Measurements from ENCODE around the gene ASB15.
"Not testable (repeated sequence)": the region's sequence is repeated elsewhere in the genome, so short reads cannot be mapped to it uniquely, and the experiment has no call there.

Gene ASB15

DNA sequence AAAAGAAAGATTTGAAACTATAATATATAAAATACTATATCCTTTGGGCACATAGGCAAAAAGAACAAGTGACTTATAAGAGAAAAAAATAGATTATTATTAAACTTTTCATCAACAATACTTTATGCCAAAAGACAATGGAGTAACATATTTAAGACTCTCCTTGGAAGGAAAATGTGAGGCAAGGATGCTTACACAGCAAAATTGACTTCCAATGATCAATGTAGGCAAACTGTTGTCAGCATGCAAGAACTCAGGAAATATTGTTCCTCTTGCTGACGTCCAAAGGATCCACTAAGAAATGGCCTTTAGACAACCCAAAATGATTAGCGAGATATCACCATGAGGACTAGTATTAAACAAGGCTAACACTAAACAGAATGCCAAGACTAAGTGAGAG is 31.2 kb downstream of the ASB15 start:
- no peak for DNase-seq (ENCODE audit: low read depth)
- H3K4me3 ChIP-seq (ENCODE audit: low read length): no peak overlapping the region
- TF ChIP-seq CTCF (IDR thresholded peaks at IDR 0.05; ENCODE audit: insufficient read depth, low read depth, low read length, missing control alignments): no peak

DNA sequence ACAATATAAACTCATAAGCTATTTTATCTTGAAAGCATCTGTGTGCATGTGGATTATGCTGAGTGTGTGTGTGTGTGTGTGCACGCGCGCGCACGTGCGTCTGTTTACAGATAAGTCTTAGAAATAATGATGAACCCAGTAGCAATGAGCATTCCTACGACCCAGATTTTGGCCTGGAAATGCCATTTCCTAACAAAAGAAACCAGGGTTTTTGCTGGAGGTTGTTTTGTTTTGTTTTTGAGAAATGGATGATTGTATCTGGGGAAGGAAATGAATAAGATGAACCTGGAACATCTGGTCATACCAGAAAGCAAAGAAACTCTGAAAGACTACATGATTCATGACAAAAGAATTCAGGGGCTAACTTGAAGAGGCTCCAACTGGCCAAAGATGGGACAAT is 31.9 kb downstream of the ASB15 start:
- peak; percentile 74 for DNase-seq (ENCODE audit: low read depth)

GRCh38 chr7:123634011-123634573 is 32.5 kb downstream of the ASB15 start:
- H3K4me3 ChIP-seq (ENCODE audit: low read length); DNase-seq (ENCODE audit: low read depth): not testable (repeated sequence)

More for the DNA sequence above, 31.9 kb downstream of the ASB15 start:
- H3K4me3 ChIP-seq (ENCODE audit: low read length): no peak overlapping the region
- TF ChIP-seq CTCF (IDR thresholded peaks at IDR 0.05; ENCODE audit: insufficient read depth, low read depth, low read length, missing control alignments): no peak

DNA sequence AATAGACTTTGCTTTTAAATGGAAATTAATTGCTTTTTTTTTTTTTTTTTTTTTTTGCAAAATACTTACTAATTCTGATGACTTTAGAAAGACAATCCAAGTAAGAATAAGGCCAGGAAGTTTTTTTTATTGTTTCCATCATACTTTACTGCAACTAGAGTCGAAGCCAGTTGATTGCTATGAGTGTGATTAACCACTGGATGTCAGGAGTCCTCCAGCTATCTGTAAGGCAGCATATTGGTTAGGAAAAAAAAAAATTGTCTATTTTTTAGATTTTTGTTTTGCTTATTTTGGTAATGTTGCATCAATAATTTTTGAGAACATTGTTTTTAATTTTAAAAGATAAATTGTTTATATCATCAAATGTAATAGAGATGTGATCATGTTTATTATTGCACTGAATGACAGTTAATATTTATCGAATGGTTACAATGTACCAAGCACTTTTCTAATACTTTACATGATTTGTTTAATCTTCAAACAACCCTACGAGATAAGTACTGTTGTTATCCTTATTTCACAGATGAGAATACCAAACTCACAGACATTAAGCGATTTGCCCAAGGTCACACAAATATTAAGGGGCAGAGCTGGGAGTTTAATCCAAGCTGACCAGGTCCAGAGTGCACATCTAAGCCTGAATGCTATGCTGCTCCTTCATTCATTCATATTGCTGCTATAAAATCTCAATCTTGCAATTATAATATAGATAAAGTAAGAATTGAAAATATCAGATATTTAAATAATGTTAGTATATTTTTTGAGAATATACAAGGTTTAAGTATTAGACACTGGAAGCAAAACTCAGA is 34.1 kb downstream of the ASB15 start:
- DNase-seq (ENCODE audit: low read depth): peak; percentile 59
- TF ChIP-seq CTCF (IDR thresholded peaks at IDR 0.05; ENCODE audit: insufficient read depth, low read depth, low read length, missing control alignments): peak; percentile 81

GRCh38 chr7:123637203-123637602 is 35.6 kb downstream of the ASB15 start:
- H3K4me3 ChIP-seq (ENCODE audit: low read length): no peak overlapping the region
- DNase-seq (ENCODE audit: low read depth): peak; percentile 40
- TF ChIP-seq CTCF (IDR thresholded peaks at IDR 0.05; ENCODE audit: insufficient read depth, low read depth, low read length, missing control alignments): no peak

More for the DNA sequence above, 34.1 kb downstream of the ASB15 start:
- H3K4me3 ChIP-seq (ENCODE audit: low read length): no peak overlapping the region

DNA sequence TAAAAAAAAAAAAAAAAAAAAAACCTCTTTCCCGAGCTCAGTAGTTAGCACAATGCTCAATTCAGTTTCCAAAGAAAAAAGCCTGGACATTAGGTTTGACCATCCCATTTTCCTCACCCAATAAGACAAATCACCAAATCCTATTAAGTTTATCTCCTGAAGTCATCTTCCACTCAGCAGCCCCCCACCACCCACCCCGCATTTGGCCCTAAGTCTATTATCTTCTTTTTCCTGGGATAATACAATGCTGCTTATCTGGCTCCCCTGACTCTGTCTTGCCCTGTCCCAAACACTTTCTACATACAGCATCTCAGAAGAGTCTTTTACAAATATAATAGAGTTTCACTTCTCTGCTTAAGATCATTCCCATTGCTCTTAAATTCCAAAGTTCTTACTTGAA is 36.3 kb downstream of the ASB15 start:
- no peak overlapping the region for H3K4me3 ChIP-seq (ENCODE audit: low read length)
- no peak for DNase-seq (ENCODE audit: low read depth)
- no peak for TF ChIP-seq CTCF (IDR thresholded peaks at IDR 0.05; ENCODE audit: insufficient read depth, low read depth, low read length, missing control alignments)

- no peak overlapping the region for H3K4me3 ChIP-seq (ENCODE audit: low read length)
- TF ChIP-seq CTCF (IDR thresholded peaks at IDR 0.05; ENCODE audit: insufficient read depth, low read depth, low read length, missing control alignments): no peak
- DNase-seq (ENCODE audit: low read depth): no peak
Measured at GRCh38 chr7:123639631-123640030, 38.0 kb downstream of the ASB15 start.

All from epithelial cell of esophagus (primary cell).